CD14-positive monocyte (primary cell): ENCODE measurements around the gene ZNRF4. TPM values are rescaled to one million over a fixed set of nuclear protein-coding genes. Genes with fewer than 3 reads are reported as not detected.

ENCODE experiments used
- DNase-seq, 3 donors: peaks; one replicate each; pipeline ENCODE4 v3.0.0-alpha.2; 2011 to 2022
- H2AFZ ChIP-seq: 2 replicates; pipeline ENCODE4 v1.6.0; 2012; ENCODE audit warnings: mild to moderate bottlenecking, low read depth, low read length, inconsistent platforms; ENCODE audit not compliant: insufficient read depth, poor library complexity, severe bottlenecking
- H3K27ac ChIP-seq, 2 donors: 1 replicate in 1 of 2; 2 replicates in 1 of 2; pipeline ENCODE4 v1.5.1; 2012 to 2013; ENCODE audit warnings: low read length in 2 of 2, control low read depth in 1 of 2, inconsistent platforms in 1 of 2, low read depth in 1 of 2, mild to moderate bottlenecking in 1 of 2
- H3K27me3 ChIP-seq, 2 donors: one replicate each; pipeline versions ENCODE4 v1.6.0 to v1.6.1; 2011 to 2013; ENCODE audit warnings: low read length in 2 of 2; ENCODE audit not compliant: control insufficient read depth in 2 of 2, insufficient read depth in 2 of 2
- H3K36me3 ChIP-seq, 2 donors: replicated peaks in 1 of 2; 1 replicate in 1 of 2; 2 replicates in 1 of 2; pipeline versions ENCODE4 v1.5.1 to v1.6.1; 2012 to 2013; ENCODE audit warnings: low read length in 2 of 2, control low read depth in 1 of 2, inconsistent platforms in 1 of 2, mild to moderate bottlenecking in 1 of 2; ENCODE audit not compliant: insufficient read depth in 2 of 2, control insufficient read depth in 1 of 2
- H3K4me1 ChIP-seq, 2 donors: 1 replicate in 1 of 2; 2 replicates in 1 of 2; pipeline versions ENCODE4 v1.5.1 to v1.6.1; 2012 to 2013; ENCODE audit warnings: low read length in 2 of 2, control low read depth in 1 of 2, inconsistent platforms in 1 of 2, mild to moderate bottlenecking in 1 of 2, moderate library complexity in 1 of 2; ENCODE audit not compliant: insufficient read depth in 2 of 2, control insufficient read depth in 1 of 2
- H3K4me2 ChIP-seq: replicated peaks from 2 replicates; pipeline ENCODE3; 2012; ENCODE audit warnings: low read length, moderate library complexity, mild to moderate bottlenecking; ENCODE audit not compliant: poor library complexity, severe bottlenecking; ENCODE audit errors: extremely low read depth
- H3K4me3 ChIP-seq, 3 experiments: fragments of 200-600 bp in 1 of 3; sonication (generic) in 1 of 3; replicated peaks in 1 of 3; 1 replicate in 2 of 3; 2 replicates in 1 of 3; pipeline ENCODE4 v1.5.1; 2011 to 2013; ENCODE audit warnings: low read length in 3 of 3, mild to moderate bottlenecking in 3 of 3, control low read depth in 2 of 3, low read depth in 2 of 3, inconsistent platforms in 1 of 3, moderate library complexity in 1 of 3
- H3K79me2 ChIP-seq: 2 replicates; pipeline ENCODE4 v1.6.0; 2012; ENCODE audit warnings: mild to moderate bottlenecking, control low read depth, inconsistent platforms, low read length, moderate library complexity; ENCODE audit not compliant: insufficient read depth
- H3K9ac ChIP-seq: 2 replicates; pipeline ENCODE4 v1.6.0; 2017; ENCODE audit warnings: low read length, mild to moderate bottlenecking; ENCODE audit not compliant: insufficient read depth, poor library complexity, severe bottlenecking
- H3K9me3 ChIP-seq, 2 donors: replicated peaks in 1 of 2; 1 replicate in 1 of 2; 2 replicates in 1 of 2; pipeline versions ENCODE4 v1.5.1 to v1.6.1; 2012 to 2013; ENCODE audit warnings: low read length in 2 of 2, control low read depth in 1 of 2; ENCODE audit not compliant: control insufficient read depth in 1 of 2, insufficient read depth in 1 of 2
- H4K20me1 ChIP-seq: 2 replicates; pipeline ENCODE4 v1.6.0; 2012; ENCODE audit warnings: mild to moderate bottlenecking, low read length, control low read depth, moderate library complexity; ENCODE audit not compliant: insufficient read depth
- H3K27ac Mint-ChIP-seq, 7 donors: one replicate each; pipeline ENCODE4 v1.8.0; 2020; ENCODE audit warnings: mild to moderate bottlenecking in 7 of 7, mixed read lengths in 7 of 7, moderate library complexity in 6 of 7, inconsistent platforms in 2 of 7
- H3K27me3 Mint-ChIP-seq, 3 donors: one replicate each; pipeline ENCODE4 v1.8.0; 2021 to 2022; ENCODE audit warnings: low read depth in 3 of 3, mild to moderate bottlenecking in 3 of 3, mixed read lengths in 3 of 3, moderate library complexity in 3 of 3, inconsistent platforms in 1 of 3
- H3K36me3 Mint-ChIP-seq, 2 donors: one replicate each; pipeline ENCODE4 v1.8.0; 2020; ENCODE audit warnings: mixed read lengths in 2 of 2, inconsistent platforms in 1 of 2, mild to moderate bottlenecking in 1 of 2
- H3K4me1 Mint-ChIP-seq: one replicate; pipeline ENCODE4 v1.8.0; 2020; ENCODE audit warnings: mild to moderate bottlenecking, mixed read lengths
- H3K4me3 Mint-ChIP-seq, 2 donors: one replicate each; pipeline ENCODE4 v1.8.0; 2020; ENCODE audit warnings: mild to moderate bottlenecking in 2 of 2, mixed read lengths in 2 of 2, moderate library complexity in 1 of 2
- H3K9me3 Mint-ChIP-seq, 7 donors: one replicate each; pipeline ENCODE4 v1.8.0; 2020 to 2022; ENCODE audit warnings: mixed read lengths in 7 of 7, mild to moderate bottlenecking in 6 of 7, moderate library complexity in 6 of 7, inconsistent platforms in 2 of 7
- CTCF ChIP-seq: fragments of 200-600 bp; IDR thresholded peaks from one replicate; pipeline ENCODE4 v1.8.0; 2022; ENCODE audit warnings: antibody characterized with exemption, mild to moderate bottlenecking
- WGBS: methylation state at CpG from one replicate; pipeline ENCODE4 v1.1.5; 2013; ENCODE audit warnings: missing lambda C conversion rate; ENCODE audit not compliant: insufficient coverage; 5-methylcytosine and 5-hydroxymethylcytosine counted together
- intact Hi-C, 2 donors: fragments of 100-400 bp; cut with micrococcal nuclease; formaldehyde crosslinking; loops; one replicate each; pipeline versions ENCODE4 v1.15.0 to v1.15.1; 2023
- polyA plus RNA-seq, 3 donors: library from polyadenylated mRNA; depleted of rRNA in 1 of 3; unstranded in 2 of 3; stranded (reverse) in 1 of 3; fragments of 300-500 nt in 2 of 3; fragments of >200 nt in 1 of 3; fragmentation: Illumina TruSeq in 2 of 3; gene quantifications; 1 replicate in 2 of 3; 2 replicates in 1 of 3; pipeline ENCODE4 v1.2.3, GENCODE V29; 2012 to 2021

ZNRF4 gene
- polyA plus RNA-seq, 3 donors, result not detected

DNA sequence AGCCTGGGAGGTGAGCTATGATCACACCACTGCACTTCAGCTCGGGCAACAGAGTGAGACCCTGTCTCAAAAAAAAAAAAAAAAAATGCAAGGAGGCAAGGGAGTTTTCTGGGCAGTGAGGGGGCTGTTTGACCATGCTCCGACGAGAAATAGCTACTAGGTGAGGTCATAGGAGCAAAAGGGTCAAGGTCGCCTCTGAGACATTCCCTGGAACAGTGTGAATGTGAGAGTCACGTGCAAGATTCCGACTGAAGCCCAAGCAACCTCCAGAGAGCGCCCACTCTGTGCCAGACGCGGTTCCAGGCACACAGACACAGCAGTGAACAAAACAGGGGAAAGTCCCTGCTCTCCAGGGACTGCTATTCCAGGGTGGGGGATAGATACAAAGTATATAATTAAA, 2.5 kb downstream of the ZNRF4 start:
- DNase-seq, result no peak
- Mint-ChIP-seq H3K4me1 (no peaks in the 10 kb centered on the region), H3K4me3 (no peak overlapping the region), H3K27me3 (peaks cover 0 to 3% (median 2%) of the 10 kb centered on the region in 3 donors), H3K9me3 (peaks cover 6 to 37% (median 26%) of the 10 kb centered on the region in 7 donors), H3K27ac (no peak overlapping the region), H3K36me3 (no peaks in the 10 kb centered on the region)
- no peak overlapping the region for H2AFZ ChIP-seq
- H3K79me2 ChIP-seq, result no peaks in the 10 kb centered on the region
- intact Hi-C loops, result no loop called here
- no peaks in the 10 kb centered on the region for H3K4me1 ChIP-seq
- 80% methylated on average over 5 of the region's 9 CpGs for WGBS
- H3K36me3 ChIP-seq, result no peaks in the 10 kb centered on the region
- H3K4me3 ChIP-seq, result no peak overlapping the region
- H3K27ac ChIP-seq, result no peak overlapping the region
- no peak overlapping the region for H3K9ac ChIP-seq
- TF ChIP-seq CTCF, result no peak
- H3K4me2 ChIP-seq, result no peak overlapping the region
- H3K9me3 ChIP-seq, result peaks cover 17 to 36% of the 10 kb centered on the region in 2 donors
- H4K20me1 ChIP-seq, result no peaks in the 10 kb centered on the region
- H3K27me3 ChIP-seq, result no peaks in the 10 kb centered on the region

GRCh38 chr19:5458420-5458819, 3.2 kb downstream of the ZNRF4 start:
- Histone ChIP-seq H3K9me3 (peaks cover 18 to 30% of the 10 kb centered on the region in 2 donors), H3K9ac (no peak overlapping the region), H3K4me2 (no peak overlapping the region), H3K79me2 (no peaks in the 10 kb centered on the region), H3K4me3 (no peak overlapping the region), H2AFZ (no peak overlapping the region), H3K4me1 (no peaks in the 10 kb centered on the region), H3K27ac (no peak overlapping the region), H4K20me1 (no peaks in the 10 kb centered on the region), H3K27me3 (no peaks in the 10 kb centered on the region), H3K36me3 (no peaks in the 10 kb centered on the region)
- 80% methylated on average over 6 of the region's 7 CpGs for WGBS
- Mint-ChIP-seq H3K9me3 (peaks cover 7 to 37% (median 25%) of the 10 kb centered on the region in 7 donors), H3K27ac (no peak overlapping the region), H3K36me3 (no peaks in the 10 kb centered on the region), H3K4me3 (no peak overlapping the region), H3K27me3 (peaks cover 0 to 3% (median 2%) of the 10 kb centered on the region in 3 donors), H3K4me1 (peaks cover 2% of the 10 kb centered on the region)
- no peak for DNase-seq
- intact Hi-C loops, result no loop called here
- no peak for TF ChIP-seq CTCF
